ENCODE data around the gene GGT5.

The GGT5 gene

DNA sequence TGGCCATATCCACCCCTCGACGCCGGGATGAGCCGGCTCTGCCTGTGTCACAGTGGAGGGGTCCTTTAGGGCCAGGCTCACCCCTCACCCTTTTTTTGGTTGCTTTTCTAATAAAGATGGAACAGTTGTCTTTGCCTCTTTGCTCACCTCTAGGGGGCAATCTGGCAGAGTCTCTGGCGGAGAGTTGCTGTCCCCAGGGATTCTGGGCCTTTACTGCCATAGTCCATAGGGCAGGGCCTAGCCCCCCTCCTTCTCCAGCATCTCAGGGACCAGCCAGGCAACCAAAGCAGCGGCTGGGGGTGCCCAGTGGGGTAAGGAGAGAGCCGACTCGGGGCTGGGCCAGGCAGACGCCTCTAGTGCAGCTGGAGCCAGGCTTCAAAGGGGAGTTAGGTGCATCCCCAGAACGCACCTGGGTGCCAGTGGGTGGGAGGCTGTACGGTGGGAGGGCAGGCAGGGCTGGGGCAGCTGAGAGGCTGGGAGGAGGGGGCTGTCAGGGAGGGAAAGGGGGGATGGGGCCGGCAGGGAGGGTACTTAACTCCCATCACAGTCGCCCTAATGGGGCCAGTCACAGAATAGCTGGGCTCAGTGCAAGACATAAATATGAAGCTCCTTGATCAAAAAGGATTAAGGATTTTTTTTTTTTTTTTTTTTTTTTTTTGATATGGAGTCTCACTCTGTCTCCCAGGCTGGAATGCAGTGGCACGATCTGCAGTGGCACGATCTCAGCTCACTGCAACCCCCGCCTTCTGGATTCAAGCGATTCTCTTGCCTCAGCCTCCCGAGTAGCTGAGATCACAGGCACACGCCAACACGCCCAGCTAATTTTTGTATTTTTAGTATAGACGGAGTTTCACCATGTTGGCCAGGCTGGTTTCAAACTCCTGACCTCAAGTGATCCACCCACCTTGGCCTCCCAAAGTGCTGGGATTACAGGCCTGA is 66.1 kb downstream of the GGT5 start:
- DNase-seq (ENCODE audit: low spot score) = no peak
- TF ChIP-seq, protein P1, sequence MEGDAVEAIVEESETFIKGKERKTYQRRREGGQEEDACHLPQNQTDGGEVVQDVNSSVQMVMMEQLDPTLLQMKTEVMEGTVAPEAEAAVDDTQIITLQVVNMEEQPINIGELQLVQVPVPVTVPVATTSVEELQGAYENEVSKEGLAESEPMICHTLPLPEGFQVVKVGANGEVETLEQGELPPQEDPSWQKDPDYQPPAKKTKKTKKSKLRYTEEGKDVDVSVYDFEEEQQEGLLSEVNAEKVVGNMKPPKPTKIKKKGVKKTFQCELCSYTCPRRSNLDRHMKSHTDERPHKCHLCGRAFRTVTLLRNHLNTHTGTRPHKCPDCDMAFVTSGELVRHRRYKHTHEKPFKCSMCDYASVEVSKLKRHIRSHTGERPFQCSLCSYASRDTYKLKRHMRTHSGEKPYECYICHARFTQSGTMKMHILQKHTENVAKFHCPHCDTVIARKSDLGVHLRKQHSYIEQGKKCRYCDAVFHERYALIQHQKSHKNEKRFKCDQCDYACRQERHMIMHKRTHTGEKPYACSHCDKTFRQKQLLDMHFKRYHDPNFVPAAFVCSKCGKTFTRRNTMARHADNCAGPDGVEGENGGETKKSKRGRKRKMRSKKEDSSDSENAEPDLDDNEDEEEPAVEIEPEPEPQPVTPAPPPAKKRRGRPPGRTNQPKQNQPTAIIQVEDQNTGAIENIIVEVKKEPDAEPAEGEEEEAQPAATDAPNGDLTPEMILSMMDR (IDR thresholded peaks at IDR 0.05; ENCODE audit: extremely low read depth, missing control alignments) = peak; percentile 24

- no peak for DNase-seq (ENCODE audit: low spot score)
- TF ChIP-seq, protein P1 (IDR thresholded peaks at IDR 0.05; ENCODE audit: extremely low read depth, missing control alignments) = no peak
Observed at GRCh38 chr22:24178021-24178431, 66.9 kb downstream of the GGT5 start.

- TF ChIP-seq, protein P1 (IDR thresholded peaks at IDR 0.05; ENCODE audit: extremely low read depth, missing control alignments) = no peak
- no peak for DNase-seq (ENCODE audit: low spot score)
Observed at GRCh38 chr22:24177456-24177855, 67.4 kb downstream of the GGT5 start.

DNA sequence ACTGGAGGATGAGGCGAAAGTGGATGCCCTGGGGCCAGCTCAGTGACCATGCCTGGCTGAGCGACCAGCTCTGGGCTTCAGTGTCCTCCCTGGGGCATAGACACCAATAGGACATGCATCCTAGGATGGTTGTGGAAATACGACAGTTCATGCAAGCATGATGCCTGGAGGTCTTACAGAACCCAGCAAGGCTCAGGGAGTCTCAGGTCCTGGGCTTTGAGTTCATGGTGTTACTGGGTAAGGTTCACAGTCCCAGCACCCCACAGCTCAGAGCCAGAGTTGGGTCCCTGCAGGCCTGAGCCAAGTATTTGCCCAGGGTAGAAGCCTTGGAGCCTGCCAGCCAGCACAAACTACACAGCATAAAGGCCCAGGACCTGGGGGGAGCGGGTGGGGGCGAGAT is 67.8 kb downstream of the GGT5 start:
- DNase-seq (ENCODE audit: low spot score) = no peak
- TF ChIP-seq, protein P1 (IDR thresholded peaks at IDR 0.05; ENCODE audit: extremely low read depth, missing control alignments) = no peak

- no peak for DNase-seq (ENCODE audit: low spot score)
- TF ChIP-seq, protein P1 (IDR thresholded peaks at IDR 0.05; ENCODE audit: extremely low read depth, missing control alignments) = no peak
Observed at GRCh38 chr22:24176630-24177029, 68.3 kb downstream of the GGT5 start.

GRCh38 chr22:24176040-24176439 is 68.8 kb downstream of the GGT5 start:
- TF ChIP-seq, protein P1 (IDR thresholded peaks at IDR 0.05; ENCODE audit: extremely low read depth, missing control alignments) = no peak
- no peak for DNase-seq (ENCODE audit: low spot score)

DNA sequence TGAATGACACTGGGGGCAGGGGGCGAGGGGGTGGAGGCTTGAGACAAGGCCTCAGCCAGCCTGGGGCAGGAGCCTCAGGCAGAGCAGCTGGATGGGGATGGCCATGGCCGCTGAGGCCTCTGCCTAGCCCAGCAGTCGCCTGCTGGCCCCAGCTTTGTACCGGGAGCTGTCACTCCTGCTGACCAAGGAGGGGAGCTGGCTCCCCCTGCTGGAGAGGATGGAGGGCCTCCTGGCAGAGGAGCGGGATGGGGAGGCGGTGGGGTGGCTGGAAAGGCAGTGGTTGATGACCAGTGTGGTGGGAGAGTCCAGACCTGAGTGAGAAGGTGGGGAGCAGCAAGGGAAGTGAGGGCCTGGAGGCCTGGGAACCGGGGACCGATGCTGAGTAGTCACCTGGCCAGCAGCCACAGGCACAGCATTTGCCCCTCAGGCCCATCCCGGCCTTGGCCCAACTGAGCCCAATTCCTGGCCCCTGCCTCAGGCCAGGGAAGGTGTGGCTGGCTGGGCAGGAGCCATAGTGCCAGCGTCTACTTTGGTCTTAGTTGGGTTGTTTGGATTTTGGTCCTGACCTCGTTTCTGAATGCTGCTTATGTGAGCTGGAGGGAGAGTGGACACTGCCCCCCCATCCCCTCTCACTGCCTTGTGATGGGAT is 69.6 kb downstream of the GGT5 start:
- peak; percentile 83 for DNase-seq (ENCODE audit: low spot score)
- TF ChIP-seq, protein P1 (IDR thresholded peaks at IDR 0.05; ENCODE audit: extremely low read depth, missing control alignments) = peak; percentile 69
